Measurements from ENCODE around the gene PNPLA8. TPM values are rescaled to one million over a fixed set of nuclear protein-coding genes. Genes with fewer than 3 reads are reported as not detected.

Gene PNPLA8
- total RNA-seq, 3 donors from 2014 or later = 20.8 to 32.3 (median 23.4) TPM

- no peak for ATAC-seq
- no peak for TF ChIP-seq CTCF (IDR thresholded peaks at IDR 0.05)
- Histone ChIP-seq H3K9me3 (no peaks in the 10 kb centered on the region), H3K4me1 (ENCODE audit: low read depth) (no peaks in the 10 kb centered on the region), H3K4me3 (no peak overlapping the region), H3K36me3 (ENCODE audit: low read depth) (no peaks in the 10 kb centered on the region)
- no peak for DNase-seq
- intact Hi-C loops (cut with DNase I, micrococcal nuclease) = loop anchor here in 1 of 2 donors (10.0 kb wide), 1 partner anchor 308 kb away; no protein-coding TSS in a partner anchor
Observed at GRCh38 chr7:108492742-108493141, 33.2 kb downstream of the PNPLA8 start.

- no peaks in the 10 kb centered on the region for H3K36me3 ChIP-seq (ENCODE audit: low read depth)
Observed at GRCh38 chr7:108488768-108489538, 37.0 kb downstream of the PNPLA8 start.

GRCh38 chr7:108487646-108488045, 38.3 kb downstream of the PNPLA8 start:
- Histone ChIP-seq H3K4me1 (ENCODE audit: low read depth) (no peaks in the 10 kb centered on the region), H3K9me3 (no peaks in the 10 kb centered on the region), H3K4me3 (no peak overlapping the region), H3K36me3 (ENCODE audit: low read depth) (no peaks in the 10 kb centered on the region)
- intact Hi-C loops (cut with DNase I, micrococcal nuclease) = no loop called here
- ATAC-seq (no peak), DNase-seq (no peak)
- no peak for TF ChIP-seq CTCF (IDR thresholded peaks at IDR 0.05)

More at GRCh38 chr7:108488768-108489538, 37.0 kb downstream of the PNPLA8 start:
- TF ChIP-seq CTCF (IDR thresholded peaks at IDR 0.05) = no peak
- Histone ChIP-seq H3K4me1 (ENCODE audit: low read depth) (no peaks in the 10 kb centered on the region), H3K4me3 (no peak overlapping the region), H3K9me3 (no peaks in the 10 kb centered on the region)
- no peak for DNase-seq
- ATAC-seq = no peak
- intact Hi-C loops (cut with DNase I, micrococcal nuclease) = no loop called here

- TF ChIP-seq CTCF (IDR thresholded peaks at IDR 0.05) = no peak
- Histone ChIP-seq H3K9me3 (no peaks in the 10 kb centered on the region), H3K4me1 (ENCODE audit: low read depth) (no peaks in the 10 kb centered on the region), H3K36me3 (ENCODE audit: low read depth) (no peaks in the 10 kb centered on the region), H3K4me3 (no peak overlapping the region)
- DNase-seq (no peak), ATAC-seq (no peak)
- intact Hi-C loops (cut with DNase I, micrococcal nuclease) = no loop called here
Observed at GRCh38 chr7:108486291-108486966, 39.5 kb downstream of the PNPLA8 start.

- Histone ChIP-seq H3K4me1 (ENCODE audit: low read depth) (no peaks in the 10 kb centered on the region), H3K4me3 (no peak overlapping the region), H3K9me3 (no peaks in the 10 kb centered on the region), H3K36me3 (ENCODE audit: low read depth) (no peaks in the 10 kb centered on the region)
- no peak for TF ChIP-seq CTCF (IDR thresholded peaks at IDR 0.05)
- DNase-seq (no peak), ATAC-seq (no peak)
- intact Hi-C loops (cut with DNase I, micrococcal nuclease) = no loop called here
Observed at GRCh38 chr7:108484137-108484536, 41.8 kb downstream of the PNPLA8 start.

All from mucosa of descending colon (tissue), 3 donors.